ENCODE results near the gene PNPLA2.
A peak's percentile ranks its signal among the peaks of the same experiment; 100 is the strongest.

The PNPLA2 gene

DNA sequence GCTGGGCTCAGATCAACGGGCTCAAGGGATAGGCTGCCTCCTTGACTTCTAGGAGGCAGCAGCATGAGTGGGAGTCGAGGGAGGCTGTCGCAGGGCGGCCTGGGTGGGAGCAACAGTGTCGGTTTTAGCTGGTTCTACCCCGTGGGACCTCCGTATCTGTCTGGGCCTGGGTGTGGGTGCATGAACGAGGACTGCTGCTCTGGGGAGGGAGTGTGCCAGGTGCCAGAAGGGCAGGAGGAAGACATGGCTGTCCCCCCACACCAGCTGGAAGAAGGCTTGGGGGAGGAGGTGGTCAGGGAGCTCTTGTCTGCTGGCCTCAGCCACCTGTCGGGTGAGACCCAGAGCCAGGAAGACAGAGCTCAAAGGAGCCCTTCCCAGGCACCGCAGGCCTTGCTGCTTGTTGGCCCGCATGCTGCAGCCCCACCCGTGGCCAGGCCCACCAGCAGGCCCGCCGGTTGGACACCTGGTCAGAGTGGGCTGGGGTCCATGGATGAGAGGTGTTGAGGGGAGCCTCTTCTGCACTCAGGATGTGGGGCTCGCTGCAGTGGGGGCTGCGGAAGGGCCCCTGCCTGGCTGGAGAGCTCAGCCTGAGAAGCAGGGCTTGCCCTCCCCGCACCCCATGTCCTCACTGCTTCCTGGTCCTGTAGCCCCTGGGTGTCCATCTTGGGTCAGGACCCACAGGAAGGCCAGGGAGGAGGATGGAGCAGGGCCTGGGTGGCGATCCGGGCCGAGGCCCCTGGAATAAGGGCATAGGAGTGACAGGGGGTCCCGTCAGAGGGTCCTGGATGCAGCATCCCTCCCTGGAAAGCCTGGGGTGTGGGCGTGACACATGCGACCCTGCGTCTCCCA is 32.3 kb upstream of the PNPLA2 start:
- DNase-seq (ENCODE audit: low read depth in 2 of 2): no peak

DNA sequence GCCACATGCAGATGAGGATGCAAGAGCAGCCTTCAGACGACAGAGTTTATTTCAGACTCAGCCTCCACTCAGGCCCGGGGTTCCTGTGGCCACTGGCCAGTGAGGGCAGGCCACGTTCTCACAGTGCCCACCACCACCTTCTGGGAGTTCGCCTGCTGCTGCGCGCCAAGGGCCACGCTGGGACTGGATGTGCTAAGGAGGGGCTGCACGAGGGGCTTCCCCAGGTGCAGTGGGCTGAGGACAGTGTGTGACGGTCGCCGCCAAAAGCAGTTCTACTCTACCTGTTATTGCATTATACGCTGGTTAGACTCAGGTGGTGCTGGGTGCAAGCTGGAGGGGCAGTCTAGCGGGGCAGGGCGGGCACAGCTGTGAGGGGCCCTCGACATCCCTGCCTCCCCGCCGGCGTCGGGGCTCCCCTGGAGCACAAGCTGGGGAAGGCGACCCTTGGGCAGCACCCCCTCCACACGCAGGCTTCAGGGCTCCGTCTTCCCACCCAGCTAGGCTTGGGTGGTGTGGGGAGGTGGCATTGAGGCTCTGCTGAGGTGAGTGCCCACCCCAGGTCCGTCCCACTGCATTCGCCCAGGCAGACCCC is 31.5 kb upstream of the PNPLA2 start:
- no peak for DNase-seq (ENCODE audit: low read depth in 2 of 2)

DNA sequence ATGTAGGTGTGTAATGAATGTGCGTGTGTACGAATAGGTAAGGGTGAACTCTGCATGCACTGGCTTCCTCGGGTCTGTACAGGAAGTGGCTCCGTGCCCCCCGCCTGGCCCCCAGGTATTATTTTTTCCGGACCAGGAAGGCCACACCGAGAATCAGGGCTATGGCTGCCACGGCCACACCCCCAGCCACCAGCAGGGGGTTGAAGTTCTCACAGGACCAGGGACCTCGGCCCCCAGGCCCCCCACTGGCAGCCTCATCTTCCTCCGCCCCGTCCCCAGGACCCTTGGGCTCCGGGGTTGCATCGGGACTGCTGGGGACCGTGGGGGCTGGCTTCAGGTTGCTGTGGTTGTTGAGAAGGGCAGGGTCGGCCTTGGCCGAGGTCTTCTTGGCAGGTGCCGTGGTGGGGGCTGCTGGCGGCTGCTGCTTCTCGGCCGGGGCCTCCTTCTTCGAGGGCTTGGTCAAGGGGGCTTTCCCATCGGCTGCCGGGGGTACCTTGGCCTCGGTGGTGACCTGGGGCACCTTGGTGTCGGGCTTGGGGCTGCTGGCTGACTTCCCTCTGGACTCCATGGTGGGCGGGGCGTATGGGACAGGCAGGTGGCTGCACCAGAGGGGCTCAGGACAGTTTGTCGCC is 30.6 kb upstream of the PNPLA2 start:
- DNase-seq (ENCODE audit: low read depth in 2 of 2): no peak

DNA sequence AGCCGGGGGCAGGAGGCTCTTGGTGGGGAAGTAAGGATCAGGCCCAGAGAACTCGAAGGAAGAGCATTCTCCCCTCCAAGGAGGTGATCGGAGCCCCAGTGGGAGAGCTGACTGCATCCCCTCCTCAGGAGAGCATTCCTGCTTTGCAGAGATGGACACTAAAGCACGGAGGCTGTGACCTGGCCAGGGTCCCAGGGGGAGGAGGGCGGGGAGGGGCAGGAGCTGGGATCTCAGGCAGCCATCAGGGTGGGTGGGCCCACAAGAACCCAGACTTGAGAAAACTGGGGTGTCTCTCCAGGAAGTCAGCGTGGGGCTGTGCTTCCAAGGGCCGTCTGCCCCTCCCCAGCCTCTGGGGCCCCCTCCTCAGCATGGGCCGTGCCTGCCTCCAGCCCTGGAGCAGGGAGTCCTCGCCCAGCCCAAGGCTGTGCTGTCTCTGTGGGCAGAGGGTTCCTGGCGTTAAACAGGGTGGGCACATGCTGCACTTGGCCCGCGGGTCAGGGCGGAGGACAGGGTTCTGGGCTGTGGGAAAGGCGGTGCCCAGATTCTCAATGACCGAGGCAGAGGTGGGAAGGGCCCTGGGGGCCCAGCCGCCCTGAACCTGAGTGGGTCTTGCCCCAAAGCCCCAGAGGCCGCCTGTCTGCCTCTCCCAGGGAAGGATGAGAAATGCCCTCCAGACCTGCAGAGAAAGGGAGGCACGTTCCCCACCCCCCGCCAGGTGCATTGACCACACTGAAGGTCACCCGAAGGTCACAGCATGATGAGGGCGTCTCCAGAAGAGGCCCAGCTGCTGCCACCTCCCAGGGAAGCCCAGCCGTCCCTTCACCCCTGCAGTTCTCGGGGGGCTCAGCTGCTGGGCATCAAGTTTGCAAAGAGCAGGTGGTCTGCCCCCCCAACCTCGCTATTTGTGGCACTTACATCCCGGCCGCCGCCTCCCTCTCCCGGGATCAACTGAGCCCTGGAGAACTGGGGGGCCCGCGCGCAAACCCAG is 29.5 kb upstream of the PNPLA2 start:
- no peak for DNase-seq (ENCODE audit: low read depth in 2 of 2)

DNA sequence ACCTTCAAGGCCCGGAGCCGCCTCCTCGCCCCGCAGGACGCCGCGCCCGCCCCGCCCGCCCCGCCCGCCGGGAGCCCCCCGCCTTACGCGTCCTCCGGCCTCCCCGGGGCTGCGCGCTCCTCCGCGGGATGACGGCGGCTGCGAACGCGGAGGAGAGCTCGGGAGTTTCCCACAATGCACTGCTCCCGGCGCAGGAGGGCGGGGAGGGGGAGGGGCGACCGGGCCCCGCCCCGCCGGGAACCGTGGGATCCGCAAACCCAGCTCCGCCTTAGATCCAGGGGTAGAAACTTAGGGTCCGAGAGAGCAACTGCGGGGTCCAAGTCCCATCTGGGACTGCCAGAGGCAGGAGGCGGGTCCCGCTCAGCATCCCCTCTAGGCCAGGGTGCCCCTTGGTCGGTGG is 28.8 kb upstream of the PNPLA2 start, which contains the start of gene CEND1:
TSS of gene CEND1 (minus strand) at position 148 of the 400 bp plus-strand sequence. CDS start 1,514 bp downstream, outside the sequence.
- peak in 1 of 2 donors; percentile 52 for DNase-seq (ENCODE audit: low read depth in 2 of 2)

DNA sequence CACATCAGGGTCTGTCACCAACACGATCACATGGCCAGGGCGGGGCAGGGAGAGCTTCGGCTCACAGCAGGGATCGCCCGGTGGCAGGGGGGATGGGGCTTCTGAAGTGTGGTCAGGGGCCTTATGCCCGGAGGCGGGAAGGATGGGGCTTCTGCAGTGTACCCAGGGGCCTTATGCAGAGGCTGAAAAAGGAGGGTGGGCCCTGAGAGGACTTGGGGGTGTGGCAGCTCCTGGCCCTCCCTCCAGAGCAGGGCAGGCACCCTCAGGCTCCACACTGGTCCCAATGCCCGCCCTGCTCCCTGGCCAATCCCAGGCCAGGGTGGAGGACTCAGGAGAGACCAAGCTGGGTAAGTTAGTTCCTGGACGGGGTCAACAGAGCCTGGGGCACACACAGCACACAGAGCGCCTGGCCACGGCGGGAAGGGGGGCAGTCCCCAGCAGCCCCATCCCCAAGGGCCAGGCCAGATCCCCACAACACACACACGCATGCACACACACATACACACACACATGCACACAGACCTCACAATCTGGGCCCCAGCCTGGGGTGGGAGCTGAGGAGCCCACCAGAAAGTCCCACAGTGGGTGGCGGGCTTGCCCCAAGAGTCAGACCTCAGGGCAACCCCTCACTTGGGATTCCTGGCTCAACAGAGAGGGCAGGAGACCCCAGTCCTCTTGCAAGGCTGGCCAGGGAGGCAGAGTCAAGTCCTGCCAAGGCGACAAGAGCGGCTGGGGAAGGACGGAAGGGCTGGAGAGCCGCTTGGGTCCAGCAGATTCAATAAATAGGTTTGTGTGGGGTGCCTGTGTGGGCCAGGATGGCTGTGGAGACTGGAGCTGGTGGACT is 27.8 kb upstream of the PNPLA2 start:
- no peak for DNase-seq (ENCODE audit: low read depth in 2 of 2)

DNA sequence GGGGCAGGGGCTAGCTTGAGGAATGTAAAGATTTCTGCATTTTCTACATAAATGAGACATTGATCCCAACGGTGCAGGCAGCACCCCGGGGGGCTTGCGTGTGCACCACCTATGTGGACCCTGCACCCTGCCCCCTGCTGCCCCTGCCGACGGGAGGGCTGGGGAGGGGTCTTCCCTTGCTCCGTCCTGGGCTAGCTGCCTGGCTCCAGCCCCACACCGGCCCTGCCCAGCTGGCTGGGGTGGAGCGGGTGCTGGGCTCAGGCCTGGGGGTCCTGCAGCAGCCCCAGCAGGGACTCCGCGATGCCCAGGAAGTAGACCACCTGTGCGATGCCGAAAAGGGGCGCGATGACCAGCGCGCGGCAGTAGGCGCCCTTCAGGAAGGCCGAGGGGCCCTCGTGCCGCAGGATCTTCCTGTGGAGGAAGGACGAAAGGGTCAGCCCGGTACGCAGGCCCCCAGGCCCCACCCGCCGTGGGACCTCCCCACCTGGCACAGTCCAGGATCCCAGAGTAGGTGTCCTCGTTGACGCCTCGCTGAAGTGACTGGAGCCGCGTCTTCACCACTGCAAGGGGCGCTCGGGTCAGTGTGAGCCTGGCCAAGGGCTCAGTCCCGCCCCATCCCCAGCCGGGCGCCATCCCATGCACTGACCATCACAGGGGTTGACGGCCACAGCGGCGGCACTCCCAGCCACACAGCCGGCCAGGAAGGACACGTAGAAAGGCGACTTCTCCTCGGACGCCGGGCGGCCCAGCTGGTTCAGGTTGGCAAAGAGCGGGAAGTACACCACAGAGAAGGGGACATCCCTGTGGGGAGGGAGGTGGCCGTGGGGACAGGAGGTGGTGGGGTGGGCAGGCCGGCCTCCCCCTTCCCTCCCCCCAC is 26.8 kb upstream of the PNPLA2 start:
- no peak for DNase-seq (ENCODE audit: low read depth in 2 of 2)

DNA sequence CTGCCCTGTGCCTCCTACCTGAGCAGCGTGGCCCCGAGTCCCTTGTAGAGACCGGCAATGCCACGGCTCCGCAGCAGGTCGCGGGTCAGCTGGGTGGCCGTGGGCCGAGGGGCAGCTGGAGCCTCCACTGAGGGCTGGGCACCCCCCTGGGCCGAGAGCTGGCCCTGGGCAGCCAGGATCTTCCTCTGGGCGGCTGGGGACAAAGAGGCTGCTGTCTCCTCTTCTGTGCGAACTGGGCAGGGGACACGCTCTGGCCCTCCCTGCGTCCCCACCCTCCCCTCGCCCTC is 26.2 kb upstream of the PNPLA2 start:
- no peak for DNase-seq (ENCODE audit: low read depth in 2 of 2)

DNA sequence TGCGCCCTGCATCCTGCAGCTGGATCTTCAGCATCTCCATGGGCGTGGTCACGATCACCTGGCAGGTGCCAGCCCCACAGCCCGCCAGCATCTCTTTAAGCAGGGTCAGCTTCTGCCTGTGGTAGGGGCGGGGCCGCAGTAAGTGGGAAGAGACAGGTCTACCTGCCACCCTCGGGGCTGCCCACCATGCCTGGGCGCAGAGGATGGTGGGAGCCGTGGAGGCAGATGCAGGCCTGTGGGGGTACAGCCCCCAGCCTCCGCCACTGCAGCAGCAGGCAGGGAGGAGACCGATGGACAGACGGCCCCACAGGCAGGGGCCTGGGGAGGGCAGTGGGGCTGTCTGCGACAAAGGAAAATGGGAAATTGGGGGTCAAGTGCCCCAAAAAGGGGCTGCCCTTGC is 25.8 kb upstream of the PNPLA2 start:
- DNase-seq (ENCODE audit: low read depth in 2 of 2): no peak

DNA sequence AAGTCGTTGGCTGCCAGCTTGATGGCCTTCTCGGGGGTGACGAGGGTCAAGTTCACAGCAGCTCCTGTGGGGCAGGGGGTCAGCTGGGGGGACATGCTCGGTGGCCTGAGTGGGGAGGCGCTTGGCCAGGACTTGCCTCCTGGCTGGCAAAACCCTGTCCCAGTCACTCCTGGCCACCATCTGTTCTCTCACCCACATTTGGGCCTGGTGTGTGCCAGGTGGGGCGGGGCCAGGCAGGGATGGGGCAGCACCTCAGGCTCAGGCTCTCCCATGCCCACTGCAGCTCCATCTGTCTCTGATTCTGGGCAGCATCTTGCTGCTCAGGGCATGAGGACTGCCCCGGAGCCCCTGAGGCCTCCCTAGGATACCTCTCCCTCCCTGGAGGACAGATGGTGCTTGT is 25.2 kb upstream of the PNPLA2 start:
- no peak for DNase-seq (ENCODE audit: low read depth in 2 of 2)

DNA sequence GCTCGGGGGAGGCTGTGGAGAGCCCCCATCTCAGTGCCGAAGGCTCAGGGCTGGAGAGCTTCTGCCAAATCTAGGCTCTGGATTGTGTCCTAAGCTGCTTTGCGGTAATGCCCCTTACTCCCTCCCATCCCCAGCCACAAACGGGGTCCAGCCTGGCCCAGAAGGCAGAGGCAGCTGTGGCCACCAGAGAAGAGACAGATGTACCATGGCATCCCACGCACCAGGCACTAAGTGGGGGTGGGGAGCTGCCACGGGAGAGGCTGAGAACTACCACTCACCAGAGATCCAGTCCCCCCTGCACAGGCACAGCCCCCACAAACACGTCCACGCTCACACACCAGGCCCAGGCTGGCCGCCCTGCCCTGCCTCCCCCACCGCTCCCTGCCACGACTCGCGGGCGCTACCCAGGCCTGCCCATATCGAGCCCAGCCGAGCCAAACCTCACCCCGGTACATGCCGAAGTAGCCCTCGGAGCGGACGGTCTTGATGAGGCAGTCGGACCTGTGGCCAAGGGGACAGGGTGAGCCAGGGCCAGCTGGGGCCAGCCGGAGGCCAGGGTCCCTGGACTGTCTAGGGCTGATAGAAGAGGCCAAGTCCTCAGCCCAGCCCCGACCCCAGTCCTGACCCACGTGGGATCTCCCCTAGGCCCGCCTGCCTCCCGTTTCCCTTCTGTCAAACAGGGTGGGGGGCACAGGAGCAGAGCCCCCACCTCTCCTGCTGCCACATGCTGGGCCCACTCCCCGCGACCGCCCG is 24.5 kb upstream of the PNPLA2 start:
- no peak for DNase-seq (ENCODE audit: low read depth in 2 of 2)

DNA sequence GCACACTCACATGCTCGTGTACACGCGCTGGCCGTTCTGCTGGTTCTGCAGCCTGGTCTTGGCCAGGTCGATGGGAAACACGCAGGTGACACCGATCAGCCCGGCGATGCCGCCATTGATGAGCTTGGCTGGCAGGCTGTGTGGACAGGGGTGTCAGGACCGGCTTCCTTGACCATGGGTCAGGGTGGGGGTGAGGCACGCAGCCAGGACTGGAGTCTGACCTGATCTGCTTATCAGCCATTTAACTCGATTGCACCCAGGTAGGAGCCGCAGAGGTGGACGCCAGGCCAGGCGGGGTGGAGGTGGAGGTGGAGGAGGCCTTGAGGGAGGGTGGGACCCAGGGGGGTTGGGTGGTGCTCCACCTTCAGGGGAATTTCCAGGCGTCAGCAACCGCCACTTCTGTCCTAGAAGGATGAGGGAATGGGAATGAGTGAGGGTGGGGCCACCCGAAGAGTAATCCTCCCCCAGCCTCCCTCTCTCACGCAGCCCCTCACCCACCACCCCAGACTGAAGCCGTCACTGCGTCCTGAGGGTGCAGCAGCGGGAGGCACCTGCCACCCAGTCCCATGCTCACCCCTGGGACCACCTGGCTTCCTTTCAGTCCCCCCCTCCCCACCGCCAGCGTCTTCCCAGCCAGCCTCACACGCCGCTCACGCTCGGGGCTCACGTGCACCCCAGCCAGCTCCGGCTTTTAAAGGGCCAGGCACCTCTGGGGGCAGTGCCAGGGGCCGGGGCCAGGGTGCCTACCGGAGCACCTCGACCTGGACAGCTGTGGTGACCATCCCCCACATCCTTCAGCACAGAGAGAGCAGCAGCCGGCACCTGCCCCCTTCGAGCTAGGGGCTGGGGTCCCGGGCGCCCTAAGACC is 23.7 kb upstream of the PNPLA2 start:
- DNase-seq (ENCODE audit: low read depth in 2 of 2): no peak

DNA sequence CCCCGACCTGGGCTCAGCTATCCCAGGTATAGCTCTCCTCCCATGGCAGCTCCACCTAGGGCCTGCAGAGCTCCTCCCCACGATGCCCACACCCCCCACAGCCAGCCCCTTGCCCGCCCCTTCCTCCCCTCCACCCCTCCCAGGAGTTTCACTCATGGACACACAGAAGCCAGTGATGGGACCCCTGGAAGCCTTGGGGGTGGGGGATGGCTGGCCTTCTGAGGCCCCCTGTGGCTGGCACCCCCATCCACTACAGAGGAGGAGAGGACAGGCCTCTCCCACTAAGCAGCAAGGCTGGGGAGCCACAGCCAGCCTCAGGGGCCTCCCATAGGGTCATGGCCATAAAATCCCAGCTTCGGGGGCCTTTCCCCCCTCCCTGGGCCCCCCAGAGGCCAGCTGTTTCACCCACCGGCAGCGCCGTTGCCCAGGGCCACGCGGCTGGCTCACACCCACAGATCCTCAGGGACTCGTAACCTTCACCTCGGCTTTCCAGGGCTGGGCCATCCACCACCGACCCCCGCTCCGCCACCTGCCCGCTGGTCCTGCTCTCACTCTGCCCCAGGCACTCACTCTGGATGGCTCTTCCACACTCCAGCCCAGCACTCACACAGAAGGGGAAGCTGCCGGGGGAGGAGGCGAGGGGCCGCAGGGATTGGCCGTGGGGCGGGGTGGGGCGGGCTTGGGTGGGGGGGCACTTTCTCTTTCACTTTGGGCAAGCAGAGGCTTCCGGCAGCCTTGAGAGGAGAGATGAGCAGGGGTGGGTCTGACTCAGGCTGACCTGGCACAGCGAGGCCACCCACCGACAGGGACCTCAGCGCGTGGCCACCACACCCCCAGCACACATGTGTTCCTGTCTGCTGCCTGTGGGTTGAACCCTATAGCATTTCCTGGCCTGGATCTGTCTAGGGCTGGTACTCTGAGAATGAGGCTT is 22.8 kb upstream of the PNPLA2 start:
- DNase-seq (ENCODE audit: low read depth in 2 of 2): peak; percentile 74 to 85

DNA sequence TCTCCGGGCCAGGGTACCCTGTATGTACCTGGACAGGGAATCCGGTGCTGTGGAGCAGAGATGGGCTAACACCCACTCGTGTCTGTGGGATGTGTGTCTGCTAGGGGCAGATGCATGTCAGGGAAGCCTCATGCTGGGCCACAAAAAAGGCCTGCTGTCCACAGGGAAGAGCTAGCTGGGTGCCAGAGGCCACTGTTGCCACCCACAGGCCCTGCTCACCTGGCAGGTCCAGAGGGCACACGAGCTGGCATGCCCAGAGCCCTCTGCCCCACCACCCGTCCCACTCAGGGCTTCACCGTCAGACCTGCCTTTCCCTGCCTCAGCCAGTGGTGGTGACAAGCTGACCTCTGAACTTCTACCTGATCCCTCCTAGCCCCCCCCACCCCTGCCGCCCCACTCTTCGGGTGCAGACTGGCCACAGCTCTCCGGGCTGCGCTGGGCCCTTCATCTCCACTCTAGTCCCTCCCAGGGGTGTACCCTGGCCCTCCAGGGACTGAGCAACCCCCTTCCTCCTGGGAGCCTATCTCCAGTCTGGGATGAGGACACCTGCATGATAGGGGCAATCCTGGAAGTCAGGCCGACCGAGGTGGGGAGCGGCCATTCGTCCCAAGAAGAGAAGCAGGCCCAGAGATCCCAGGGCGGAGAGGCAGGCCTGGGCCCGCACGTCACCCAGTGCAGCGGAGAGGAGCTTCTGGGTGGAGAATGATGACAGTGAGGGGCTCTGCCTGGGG is 22.0 kb upstream of the PNPLA2 start:
- DNase-seq (ENCODE audit: low read depth in 2 of 2): no peak

DNA sequence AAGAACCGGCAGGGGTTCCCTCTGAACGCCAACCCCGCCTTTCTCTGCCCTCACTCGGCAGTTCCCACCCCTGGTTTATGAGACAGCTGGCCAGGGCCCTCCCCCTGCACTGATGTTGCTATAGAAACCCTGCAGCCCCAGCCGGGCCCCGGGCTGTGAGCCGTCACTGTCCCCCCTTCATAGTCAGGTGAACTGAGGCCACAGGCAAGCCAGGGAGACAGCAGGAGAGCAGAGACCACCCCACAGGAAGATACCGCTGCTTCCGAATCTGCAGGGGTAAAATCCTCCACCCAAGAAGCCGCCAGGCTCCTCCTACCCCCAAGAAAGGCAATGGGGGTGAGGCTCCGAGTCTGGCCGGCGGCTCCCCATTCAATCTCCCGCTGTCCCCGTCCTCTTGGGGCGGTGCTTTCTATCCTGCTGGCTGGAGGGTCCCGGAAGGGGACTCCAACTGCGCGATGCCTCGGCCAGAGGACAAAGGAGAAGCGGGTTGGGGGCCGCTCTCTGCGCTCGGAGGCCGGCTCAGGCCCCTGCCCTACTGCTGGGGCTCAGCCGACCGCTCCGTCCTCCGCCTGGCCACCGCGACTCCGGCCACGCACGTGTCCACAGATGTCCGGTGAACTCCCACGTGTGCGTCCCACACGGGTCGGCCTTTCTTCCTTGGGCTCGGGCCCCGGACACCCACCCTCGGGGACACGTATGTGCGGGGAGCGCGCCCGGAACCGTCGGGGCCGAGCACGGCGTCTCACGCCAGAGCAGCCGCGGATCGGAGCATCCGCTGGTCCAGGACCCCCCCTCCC is 21.2 kb upstream of the PNPLA2 start:
- peak; percentile 64 to 72 for DNase-seq (ENCODE audit: low read depth in 2 of 2)

Measured in stimulated activated CD4-positive, alpha-beta T cell treated with anti-CD3 and anti-CD28 coated beads, Interleukin-4, amount 100 ng/mL, for 48 hours (primary cell).